HepG2 (cell line): Measurements from ENCODE around the gene CEP250.
"Not testable (repeated sequence)": the region's sequence is repeated elsewhere in the genome, so short reads cannot be mapped to it uniquely, and the experiment has no call there.

Source experiments
- CTCF ChIP-seq: sonication (generic); formaldehyde crosslinking; IDR thresholded peaks from 2 replicates; pipeline ENCODE4 v1.5.0; 2020; ENCODE audit warnings: mild to moderate bottlenecking, missing genetic modification reagents, moderate library complexity
- EZH2 ChIP-seq: conservative IDR thresholded peaks from 2 replicates; pipeline ENCODE4 v1.6.1; 2012; ENCODE audit warnings: mild to moderate bottlenecking, low read depth, low read length, moderate library complexity
- HMGA1 ChIP-seq: sonication (generic); formaldehyde crosslinking; conservative IDR thresholded peaks from 2 replicates; pipeline ENCODE4 v1.4.0; 2020; ENCODE audit warnings: missing genetic modification reagents
- MED1 ChIP-seq: sonication (generic); formaldehyde crosslinking; IDR thresholded peaks from 2 replicates; pipeline ENCODE4 v1.4.0; 2020; ENCODE audit warnings: missing genetic modification reagents
- MEIS2 ChIP-seq: sonication (generic); formaldehyde crosslinking; IDR thresholded peaks from 2 replicates; pipeline ENCODE4 v1.9.0; 2021; ENCODE audit warnings: mild to moderate bottlenecking, missing genetic modification reagents
- MYNN ChIP-seq: sonication (generic); formaldehyde crosslinking; IDR thresholded peaks from 2 replicates; pipeline ENCODE4 v1.4.0; 2020; ENCODE audit warnings: mild to moderate bottlenecking, low read depth, missing genetic modification reagents
- SP1 ChIP-seq, 2 experiments: fragments of 450-650 bp in 1 of 2; sonication (generic) in 1 of 2; formaldehyde crosslinking in 1 of 2; IDR thresholded peaks; 2 replicates each; pipeline versions ENCODE4 v1.4.0 to v1.6.1; 2016 to 2020; ENCODE audit warnings: missing genetic modification reagents in 1 of 2
- ZNF232 ChIP-seq: sonication (generic); formaldehyde crosslinking; IDR thresholded peaks from 2 replicates; pipeline ENCODE4 v1.4.0; 2020; ENCODE audit warnings: missing genetic modification reagents, borderline replicate concordance
- ZNF574 ChIP-seq: sonication (generic); formaldehyde crosslinking; IDR thresholded peaks from 2 replicates; pipeline ENCODE4 v1.4.0; 2020; ENCODE audit warnings: missing genetic modification reagents
- ZNF670 ChIP-seq: sonication (generic); formaldehyde crosslinking; IDR thresholded peaks from 2 replicates; pipeline ENCODE4 v1.8.0; 2022; ENCODE audit warnings: mild to moderate bottlenecking, missing genetic modification reagents, borderline replicate concordance

GRCh38 chr20:35449855-35450254 lies 5.5 kb upstream of the CEP250 start:
- TF ChIP-seq ZNF670; MYNN (CRISPR knock-in tag); ZNF574 (CRISPR knock-in tag); ZNF232 (CRISPR knock-in tag); CTCF; MEIS2; HMGA1 (CRISPR knock-in tag); EZH2; MED1; SP1 (IDR thresholded peaks at IDR 0.05); SP1 (CRISPR knock-in tag; IDR thresholded peaks at IDR 0.05): not testable (repeated sequence)
